Right lung (tissue), 5 donors: ENCODE measurements around the gene NOC4L. TPM values are rescaled to one million over a fixed set of nuclear protein-coding genes. Genes with fewer than 3 reads are reported as not detected.
"Not testable (repeated sequence)": the region's sequence is repeated elsewhere in the genome, so short reads cannot be mapped to it uniquely, and the experiment has no call there.

Experiments used
- DNase-seq, 2 donors: peaks; one replicate each; pipeline ENCODE4 v3.0.0-alpha.2; 2013
- polyA plus RNA-seq, 5 donors: library from polyadenylated mRNA; unstranded; fragments of 120-200 nt; gene quantifications; one replicate each; pipeline versions ENCODE4 v1.2.1 to v1.2.3, GENCODE V29; 2013; ENCODE audit warnings: inconsistent platforms in 1 of 5, low replicate concordance in 1 of 5; ENCODE audit not compliant: insufficient read length in 5 of 5, insufficient read depth in 1 of 5

Gene NOC4L
- polyA plus RNA-seq, 5 donors = 9.3 to 19.7 (median 10.4) TPM

DNA sequence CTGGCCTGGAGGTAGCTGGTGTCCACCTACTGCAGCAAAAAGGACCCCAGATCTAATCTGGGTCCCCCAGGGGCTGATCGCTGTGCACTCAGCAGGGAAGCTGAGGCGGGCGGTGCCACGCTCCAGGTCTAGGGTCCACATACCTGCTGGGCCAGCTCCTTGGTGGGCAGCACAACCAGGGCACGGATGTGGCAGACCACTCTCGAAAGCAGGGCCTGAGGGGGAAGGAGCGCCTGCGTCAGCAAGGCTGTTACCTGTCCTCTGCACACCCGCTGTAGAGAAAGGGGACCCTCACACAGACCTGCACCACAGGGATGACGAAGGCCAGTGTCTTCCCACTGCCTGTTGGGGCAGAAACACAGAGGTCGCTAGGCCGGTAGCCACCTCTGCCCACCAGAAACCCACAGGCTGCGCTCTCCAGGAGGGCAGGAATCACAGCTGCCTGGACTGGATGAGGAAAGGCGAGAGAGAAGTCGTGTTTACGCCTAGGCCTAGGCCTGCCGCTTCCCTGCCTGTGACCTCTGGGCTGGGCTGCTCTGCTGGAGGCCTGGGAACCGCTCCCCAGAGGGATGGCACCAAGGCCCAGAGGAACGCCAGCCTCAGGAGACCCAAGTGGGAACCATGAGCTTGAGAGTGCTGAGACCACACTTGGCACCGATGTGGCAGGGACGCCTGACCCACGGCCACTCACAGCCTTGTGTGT is 2.1 kb upstream of the NOC4L start:
- no peak for DNase-seq

GRCh38 chr12:132142679-132143335 is 1.4 kb upstream of the NOC4L start:
- DNase-seq = no peak

DNA sequence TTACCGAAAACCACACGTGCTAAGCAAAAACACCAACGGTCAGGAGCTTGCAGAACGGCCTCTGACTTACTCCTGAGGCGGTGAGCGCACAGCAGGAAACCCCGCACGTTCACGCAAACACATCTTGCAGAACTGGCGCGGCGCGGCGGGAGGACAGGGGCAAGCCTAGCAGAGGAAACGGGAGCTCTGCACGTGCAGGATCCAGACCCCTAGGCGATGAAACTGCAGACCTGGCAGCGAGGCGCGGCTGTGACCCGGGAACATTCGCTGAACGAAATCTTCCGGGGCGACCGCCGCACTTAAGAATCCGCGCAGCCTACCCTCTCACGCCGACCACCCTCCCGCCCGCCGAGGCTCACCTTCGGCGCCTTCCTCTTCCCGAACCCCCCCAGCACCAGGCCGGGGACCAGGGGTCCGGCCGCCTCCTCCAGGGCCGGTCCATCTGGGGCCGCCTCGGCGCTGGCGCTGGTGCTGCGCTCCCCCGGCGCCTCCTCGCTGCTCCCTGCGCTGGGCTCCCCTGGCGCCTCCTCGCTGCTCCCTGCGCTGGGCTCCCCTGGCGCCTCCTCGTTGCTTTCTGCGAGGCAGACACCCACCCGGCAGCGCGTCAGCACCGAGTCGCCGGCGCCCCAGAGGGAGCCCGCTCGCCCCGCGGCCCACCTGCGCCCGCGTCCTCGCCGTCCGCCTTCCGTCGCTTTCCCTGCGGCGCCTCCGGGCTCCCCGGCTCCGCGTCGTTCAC is 753 bp upstream of the NOC4L start:
- DNase-seq = no peak

GRCh38 chr12:132144810-132145168 is 532 bp downstream of the NOC4L start:
- no peak for DNase-seq

- no peak for DNase-seq
Measured at GRCh38 chr12:132145334-132145733, 1.1 kb downstream of the NOC4L start.

DNA sequence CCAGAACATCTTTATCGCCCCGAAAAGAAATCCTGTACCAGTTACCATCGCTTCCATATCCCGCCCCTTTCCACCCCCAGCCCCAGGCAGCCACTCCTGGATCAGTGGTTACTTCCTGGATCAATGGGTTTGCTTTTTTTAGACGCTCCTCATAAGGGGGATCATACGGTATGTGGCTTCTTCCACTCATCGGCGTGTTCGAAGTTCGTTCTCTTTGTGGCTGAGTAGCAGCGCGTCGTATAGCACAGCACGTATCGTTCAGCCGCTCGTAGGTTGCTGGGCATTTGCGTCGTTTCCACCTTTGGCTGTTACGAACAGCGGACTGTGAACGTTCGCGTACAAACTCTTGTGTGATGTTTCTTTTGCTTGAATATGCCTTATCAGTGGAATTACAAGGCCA is 1.8 kb downstream of the NOC4L start:
- DNase-seq = no peak

GRCh38 chr12:132146772-132147422 is 2.6 kb downstream of the NOC4L start:
- no peak for DNase-seq

- no peak for DNase-seq
Measured at GRCh38 chr12:132147423-132148367, 3.4 kb downstream of the NOC4L start.

DNA sequence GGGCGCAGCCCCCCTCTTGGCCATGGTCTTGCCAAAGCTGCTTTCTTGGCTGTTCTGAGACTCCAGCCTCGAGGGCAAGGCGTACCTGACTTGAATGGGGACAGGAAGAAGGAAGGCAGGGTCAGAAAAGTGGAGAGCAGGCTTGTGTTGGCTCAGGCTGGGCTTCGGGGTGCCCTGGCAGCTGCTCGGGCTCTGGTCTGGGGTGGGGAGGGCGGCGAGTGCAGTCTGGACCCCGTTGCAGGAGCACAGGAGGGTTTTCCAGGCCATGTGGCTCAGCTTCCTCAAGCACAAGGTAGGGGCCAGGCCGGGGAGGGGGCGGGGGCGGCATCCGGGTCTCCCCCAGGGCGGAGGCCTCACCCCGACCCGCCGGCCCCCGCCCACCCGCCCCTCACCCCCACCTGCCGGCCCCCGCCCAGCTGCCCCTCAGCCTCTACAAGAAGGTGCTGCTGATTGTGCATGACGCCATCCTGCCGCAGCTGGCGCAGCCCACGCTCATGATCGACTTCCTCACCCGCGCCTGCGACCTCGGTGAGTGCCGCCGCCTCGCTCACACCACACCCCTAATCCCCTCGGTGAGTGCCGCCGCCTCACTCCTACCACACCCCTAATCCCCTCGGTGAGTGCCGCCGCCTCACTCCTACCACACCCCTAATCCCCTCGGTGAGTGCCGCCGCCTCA is 4.2 kb downstream of the NOC4L start:
- DNase-seq = no peak

DNA sequence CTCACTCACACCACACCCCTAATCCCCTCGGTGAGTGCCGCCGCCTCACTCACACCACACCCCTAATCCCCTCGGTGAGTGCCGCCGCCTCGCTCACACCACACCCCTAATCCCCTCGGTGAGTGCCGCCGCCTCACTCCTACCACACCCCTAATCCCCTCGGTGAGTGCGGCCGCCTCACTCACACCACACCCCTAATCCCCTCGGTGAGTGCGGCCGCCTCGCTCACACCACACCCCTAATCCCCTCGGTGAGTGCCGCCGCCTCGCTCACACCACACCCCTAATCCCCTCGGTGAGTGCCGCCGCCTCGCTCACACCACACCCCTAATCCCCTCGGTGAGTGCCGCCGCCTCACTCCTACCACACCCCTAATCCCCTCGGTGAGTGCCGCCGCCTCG is 5.3 kb downstream of the NOC4L start:
- not testable (repeated sequence) for DNase-seq

DNA sequence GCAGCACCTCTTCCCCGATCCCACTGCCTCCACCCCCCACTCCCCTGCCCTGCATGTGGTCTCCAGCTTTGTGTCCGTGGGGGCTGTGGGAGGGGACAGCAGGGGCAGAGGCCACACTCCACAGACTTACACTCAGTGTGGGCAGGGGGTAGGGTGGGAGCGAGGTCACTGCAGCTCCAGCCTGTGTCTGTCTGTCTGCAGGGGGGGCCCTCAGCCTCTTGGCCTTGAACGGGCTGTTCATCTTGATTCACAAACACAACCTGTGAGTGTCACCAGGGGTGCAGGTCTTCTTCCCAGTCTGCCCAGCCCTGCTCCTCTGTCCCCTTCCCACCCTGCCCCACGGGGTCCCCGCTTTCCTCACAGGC is 6.5 kb downstream of the NOC4L start:
- no peak for DNase-seq

DNA sequence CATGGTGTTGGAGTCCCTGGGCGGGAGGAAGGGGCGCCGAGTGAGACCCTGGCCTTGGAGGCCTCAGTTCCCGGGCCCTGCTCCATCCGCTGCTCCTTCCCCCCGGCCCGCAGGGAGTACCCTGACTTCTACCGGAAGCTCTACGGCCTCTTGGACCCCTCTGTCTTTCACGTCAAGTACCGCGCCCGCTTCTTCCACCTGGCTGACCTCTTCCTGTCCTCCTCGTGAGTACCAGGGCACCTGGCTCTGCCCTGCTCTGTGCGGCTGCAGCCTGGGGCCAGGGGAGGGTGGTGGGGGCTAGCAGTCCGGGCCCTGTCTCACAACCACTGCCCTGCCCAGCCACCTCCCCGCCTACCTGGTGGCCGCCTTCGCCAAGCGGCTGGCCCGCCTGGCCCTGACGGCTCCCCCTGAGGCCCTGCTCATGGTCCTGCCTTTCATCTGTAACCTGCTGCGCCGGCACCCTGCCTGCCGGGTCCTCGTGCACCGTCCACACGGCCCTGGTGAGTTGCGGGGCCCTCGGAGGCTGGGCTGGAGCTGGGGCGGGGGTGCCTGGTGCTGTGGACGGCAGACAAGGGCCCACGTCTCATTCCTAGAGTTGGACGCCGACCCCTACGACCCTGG is 7.0 kb downstream of the NOC4L start:
- DNase-seq = no peak

DNA sequence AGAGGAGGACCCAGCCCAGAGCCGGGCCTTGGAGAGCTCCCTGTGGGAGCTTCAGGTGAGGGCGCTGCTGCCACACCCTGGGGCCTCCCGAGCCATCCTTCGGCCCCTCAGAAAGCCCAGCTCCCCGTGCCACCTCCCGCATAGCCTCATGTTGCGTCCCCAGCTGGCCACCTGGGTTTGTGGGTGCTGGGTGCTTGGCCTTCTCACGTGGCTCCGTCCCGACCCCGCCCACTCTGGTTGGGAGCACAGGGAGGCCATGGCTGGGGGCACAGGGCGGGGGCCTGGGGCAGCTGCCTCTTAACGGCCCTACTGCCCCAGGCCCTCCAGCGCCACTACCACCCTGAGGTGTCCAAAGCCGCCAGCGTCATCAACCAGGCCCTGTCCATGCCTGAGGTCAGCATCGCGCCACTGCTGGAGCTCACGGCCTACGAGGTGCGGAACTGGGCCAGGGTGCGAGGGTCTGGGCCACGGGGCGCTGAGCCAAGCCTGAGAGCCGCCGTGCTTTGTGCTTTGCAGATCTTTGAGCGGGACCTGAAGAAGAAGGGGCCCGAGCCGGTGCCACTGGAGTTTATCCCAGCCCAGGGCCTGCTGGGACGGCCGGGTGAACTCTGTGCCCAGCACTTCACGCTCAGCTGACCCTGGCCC is 7.6 kb downstream of the NOC4L start:
- no peak for DNase-seq

- no peak for DNase-seq
Measured at GRCh38 chr12:132152411-132152821, 8.2 kb downstream of the NOC4L start.

GRCh38 chr12:132152953-132153352 is 8.7 kb downstream of the NOC4L start:
- no peak for DNase-seq

GRCh38 chr12:132153501-132154340 is 9.5 kb downstream of the NOC4L start:
- DNase-seq = peak; percentile 76 to 79

GRCh38 chr12:132154341-132154761 is 10.1 kb downstream of the NOC4L start:
- no peak for DNase-seq

DNA sequence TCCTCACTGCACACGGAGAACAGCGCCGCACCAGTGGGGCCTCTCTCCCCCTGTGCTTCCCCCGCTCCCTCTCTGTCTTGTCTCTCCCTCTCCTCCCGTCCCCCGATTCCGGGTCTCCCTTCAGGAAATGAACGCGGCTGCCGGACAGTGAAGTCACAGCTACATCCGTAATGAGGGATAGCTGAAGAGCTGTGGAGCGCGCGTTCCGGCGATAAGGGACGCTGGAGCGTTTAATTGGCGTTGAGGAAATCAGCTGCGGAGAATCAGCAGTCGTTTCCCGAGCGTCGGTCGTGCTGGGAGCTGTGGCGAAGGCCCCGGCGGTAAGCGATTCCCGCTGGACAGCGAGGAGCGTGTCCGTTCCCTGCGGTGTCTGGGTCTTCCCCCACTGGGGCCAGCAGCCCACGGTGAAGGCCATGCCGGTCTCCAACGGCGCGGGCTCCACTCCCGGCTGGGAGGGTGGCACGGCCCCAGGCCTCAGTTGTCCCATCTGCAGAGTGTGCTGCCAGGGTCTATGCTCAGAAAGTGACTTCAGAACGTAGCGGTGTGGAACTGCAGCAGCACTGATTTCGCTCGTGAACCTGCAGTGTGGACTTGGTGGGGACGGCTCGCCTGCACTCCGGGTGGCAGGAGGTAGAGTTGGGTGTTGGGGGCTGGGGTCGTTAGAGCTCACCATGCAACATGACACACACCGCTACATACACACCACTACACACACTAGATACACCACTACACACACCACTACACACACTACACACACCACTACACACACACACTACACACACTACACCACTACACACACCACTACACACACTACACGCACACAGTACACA is 10.9 kb downstream of the NOC4L start:
- no peak for DNase-seq
